Measurements from ENCODE around the gene TSC2. TPM values are rescaled to one million over a fixed set of nuclear protein-coding genes. Genes with fewer than 3 reads are reported as not detected.

Gene TSC2
- total RNA-seq, 1 experiment from 2014 or later: 109 TPM

GRCh38 chr16:2066139-2066538, 18.4 kb downstream of the TSC2 start:
- BruUV-seq (replicated peaks): no TSS peak
- CTCF ChIA-PET: no interaction called here
- Mint-ChIP-seq H3K36me3 (ENCODE audit: insufficient read depth, unreplicated experiment) (peaks cover 7% of the 10 kb centered on the region), H3K4me1 (ENCODE audit: low read depth, unreplicated experiment) (no peaks in the 10 kb centered on the region), H3K27me3 (ENCODE audit: insufficient read depth, unreplicated experiment) (no peaks in the 10 kb centered on the region), H3K4me3 (ENCODE audit: unreplicated experiment) (no peak overlapping the region), H3K9me3 (ENCODE audit: unreplicated experiment) (no peaks in the 10 kb centered on the region), H3K27ac (ENCODE audit: unreplicated experiment) (no peak overlapping the region)
- H3K27me3 ChIP-seq (replicated peaks; ENCODE audit: control insufficient read depth, insufficient read depth, low read length): no peaks in the 10 kb centered on the region
- DNase-seq: no peak
- H3K9me3 ChIP-seq: no peaks in the 10 kb centered on the region
- no peak for TF ChIP-seq CTCF (IDR thresholded peaks at IDR 0.05; ENCODE audit: insufficient read depth in 1 of 2, low read depth in 1 of 2, low read length in 1 of 2, severe bottlenecking in 1 of 2, unreplicated experiment in 1 of 2)
- intact Hi-C loops (cut with micrococcal nuclease; ENCODE audit: unreplicated experiment): no loop called here
- POLR2A ChIA-PET: no interaction called here
- H3K4me3 ChIP-seq (ENCODE audit: low read depth, low read length): no peak overlapping the region
- H3K4me1 ChIP-seq: no peaks in the 10 kb centered on the region
- H3K36me3 ChIP-seq (ENCODE audit: control insufficient read depth, insufficient read depth, low read length): peaks cover 2% of the 10 kb centered on the region

- no peak overlapping the region for H3K4me3 Mint-ChIP-seq (ENCODE audit: unreplicated experiment)
- Histone ChIP-seq H3K4me3 (ENCODE audit: low read depth, low read length) (no peak overlapping the region), H3K4me1 (no peaks in the 10 kb centered on the region), H3K36me3 (ENCODE audit: control insufficient read depth, insufficient read depth, low read length) (peaks cover 2% of the 10 kb centered on the region), H3K27me3 (replicated peaks; ENCODE audit: control insufficient read depth, insufficient read depth, low read length) (no peaks in the 10 kb centered on the region), H3K9me3 (no peaks in the 10 kb centered on the region)
- H3K36me3 Mint-ChIP-seq (ENCODE audit: insufficient read depth, unreplicated experiment): peaks cover 5% of the 10 kb centered on the region
- H3K27me3 Mint-ChIP-seq (ENCODE audit: insufficient read depth, unreplicated experiment): no peaks in the 10 kb centered on the region
- H3K9me3 Mint-ChIP-seq (ENCODE audit: unreplicated experiment): no peaks in the 10 kb centered on the region
- no peak for DNase-seq
- no peak for TF ChIP-seq CTCF (IDR thresholded peaks at IDR 0.05; ENCODE audit: insufficient read depth in 1 of 2, low read depth in 1 of 2, low read length in 1 of 2, severe bottlenecking in 1 of 2, unreplicated experiment in 1 of 2)
- ChIA-PET POLR2A (no interaction called here), CTCF (no interaction called here)
- H3K4me1 Mint-ChIP-seq (ENCODE audit: low read depth, unreplicated experiment): no peaks in the 10 kb centered on the region
- H3K27ac Mint-ChIP-seq (ENCODE audit: unreplicated experiment): no peak overlapping the region
- BruUV-seq (replicated peaks): no TSS peak
- intact Hi-C loops (cut with micrococcal nuclease; ENCODE audit: unreplicated experiment): no loop called here
These were observed 23.0 kb downstream of the TSC2 start for GRCh38 chr16:2070576-2071453.

GRCh38 chr16:2071454-2072202, 23.8 kb downstream of the TSC2 start:
- Histone ChIP-seq H3K36me3 (ENCODE audit: control insufficient read depth, insufficient read depth, low read length) (no peaks in the 10 kb centered on the region; the same call in 1 of the 2 replicates), H3K4me1 (no peaks in the 10 kb centered on the region), H3K27me3 (replicated peaks; ENCODE audit: control insufficient read depth, insufficient read depth, low read length) (no peaks in the 10 kb centered on the region), H3K9me3 (no peaks in the 10 kb centered on the region), H3K4me3 (ENCODE audit: low read depth, low read length) (no peak overlapping the region)
- POLR2A ChIA-PET: no interaction called here
- no peak for TF ChIP-seq CTCF (IDR thresholded peaks at IDR 0.05; ENCODE audit: insufficient read depth in 1 of 2, low read depth in 1 of 2, low read length in 1 of 2, severe bottlenecking in 1 of 2, unreplicated experiment in 1 of 2)
- H3K9me3 Mint-ChIP-seq (ENCODE audit: unreplicated experiment): no peaks in the 10 kb centered on the region
- no peaks in the 10 kb centered on the region for H3K4me1 Mint-ChIP-seq (ENCODE audit: low read depth, unreplicated experiment)
- intact Hi-C loops (cut with micrococcal nuclease; ENCODE audit: unreplicated experiment): no loop called here
- DNase-seq: no peak
- no peak overlapping the region for H3K27ac Mint-ChIP-seq (ENCODE audit: unreplicated experiment)
- BruUV-seq (replicated peaks): no TSS peak
- no peaks in the 10 kb centered on the region for H3K27me3 Mint-ChIP-seq (ENCODE audit: insufficient read depth, unreplicated experiment)
- CTCF ChIA-PET: interaction anchor here (0.6 kb wide), 1 partner anchor 19 kb away, joined by 4 read pairs; no protein-coding TSS in a partner anchor
- H3K4me3 Mint-ChIP-seq (ENCODE audit: unreplicated experiment): no peak overlapping the region
- no peaks in the 10 kb centered on the region for H3K36me3 Mint-ChIP-seq (ENCODE audit: insufficient read depth, unreplicated experiment)
